H1 (cell line): ENCODE data around the gene NMUR1. TPM values are rescaled to one million over a fixed set of nuclear protein-coding genes. Genes with fewer than 3 reads are reported as not detected.

Experiments
- CTCF ChIA-PET: fragments of 300-600 bp; sonication (Branson Sonifier 250); formaldehyde crosslinking; loops from one replicate; lab custom pipeline; 2021; ENCODE audit not compliant: partially characterized antibody; lab: Charles Lee
- POLR2A ChIA-PET: fragments of 300-600 bp; sonication (Branson Sonifier 250); formaldehyde crosslinking; loops from one replicate; lab custom pipeline; 2021; ENCODE audit warnings: inconsistent platforms; ENCODE audit not compliant: partially characterized antibody; lab: Charles Lee
- DNase-seq, 2 experiments: peaks; one replicate each; pipeline versions ENCODE4 v3.0.0 to v3.0.0-alpha.2; 2010 to 2022; ENCODE audit warnings: low spot score in 2 of 2, low read depth in 1 of 2, mixed read lengths in 1 of 2
- FAIRE-seq: peaks from 2 replicates; lab custom pipeline; 2011; peaks lifted over from hg19 to GRCh38; lab: Jason Lieb, UNC
- H2AFZ ChIP-seq: 2 replicates; pipeline ENCODE4 v1.8.1; 2012; ENCODE audit warnings: low read length, inconsistent platforms
- H2AK5ac ChIP-seq: 2 replicates; pipeline ENCODE4 v1.6.1; 2013; ENCODE audit warnings: low read depth, low read length
- H2BK120ac ChIP-seq: replicated peaks from 2 replicates; pipeline ENCODE3; 2013; ENCODE audit warnings: low read depth, low read length, inconsistent platforms
- H2BK12ac ChIP-seq: 2 replicates; pipeline ENCODE4 v1.6.1; 2013; ENCODE audit warnings: low read depth, low read length
- H2BK15ac ChIP-seq: 2 replicates; pipeline ENCODE4 v1.6.1; 2013; ENCODE audit warnings: low read length
- H2BK20ac ChIP-seq: 2 replicates; pipeline ENCODE4 v1.6.1; 2013; ENCODE audit warnings: low read length
- H2BK5ac ChIP-seq: 2 replicates; pipeline ENCODE4 v1.6.1; 2013; ENCODE audit warnings: low read depth, low read length
- H3K14ac ChIP-seq: 2 replicates; pipeline ENCODE4 v1.6.1; 2013; ENCODE audit warnings: inconsistent platforms; ENCODE audit not compliant: insufficient read length
- H3K18ac ChIP-seq: 2 replicates; pipeline ENCODE4 v1.6.1; 2013; ENCODE audit warnings: low read length; ENCODE audit errors: extremely low read depth
- H3K23ac ChIP-seq: 2 replicates; pipeline ENCODE4 v1.6.1; 2013; ENCODE audit warnings: inconsistent platforms; ENCODE audit not compliant: insufficient read length
- H3K23me2 ChIP-seq: 2 replicates; pipeline ENCODE4 v1.6.1; 2013; ENCODE audit warnings: low read depth, low read length
- H3K27ac ChIP-seq: 2 replicates; pipeline ENCODE4 v1.6.1; 2011; ENCODE audit warnings: low read depth, low read length, inconsistent platforms
- H3K27me3 ChIP-seq, 4 experiments: replicated peaks in 1 of 4; 1 replicate in 1 of 4; 2 replicates in 3 of 4; pipeline versions ENCODE4 v1.6.1 to v1.8.1; 2011 to 2013; ENCODE audit warnings: low read length in 3 of 4, mild to moderate bottlenecking in 3 of 4, inconsistent platforms in 2 of 4, mixed read lengths in 2 of 4, moderate library complexity in 1 of 4; ENCODE audit not compliant: control insufficient read depth in 3 of 4, insufficient read depth in 3 of 4; ENCODE audit errors: extremely low read depth in 1 of 4
- H3K36me3 ChIP-seq, 4 experiments: 2 replicates each; pipeline versions ENCODE4 v1.6.1 to v1.8.1; 2011 to 2013; ENCODE audit warnings: mild to moderate bottlenecking in 4 of 4, low read length in 3 of 4, moderate library complexity in 2 of 4, control low read depth in 1 of 4, inconsistent platforms in 1 of 4; ENCODE audit not compliant: insufficient read depth in 4 of 4, control insufficient read depth in 2 of 4
- H3K4ac ChIP-seq: replicated peaks from 2 replicates; pipeline ENCODE3; 2013; ENCODE audit warnings: low read length, low read depth, mixed read lengths, inconsistent platforms; ENCODE audit not compliant: insufficient read length
- H3K4me1 ChIP-seq, 4 experiments: replicated peaks in 1 of 4; 1 replicate in 1 of 4; 2 replicates in 3 of 4; pipeline versions ENCODE4 v1.6.1 to v1.8.1; 2011 to 2013; ENCODE audit warnings: low read length in 3 of 4, inconsistent platforms in 2 of 4, mixed read lengths in 1 of 4; ENCODE audit not compliant: insufficient read depth in 4 of 4, control insufficient read depth in 3 of 4
- H3K4me2 ChIP-seq, 2 experiments: 2 replicates each; pipeline versions ENCODE4 v1.6.1 to v1.8.1; 2011 to 2013; ENCODE audit warnings: low read depth in 2 of 2, low read length in 2 of 2, control low read depth in 1 of 2, inconsistent platforms in 1 of 2, mild to moderate bottlenecking in 1 of 2; ENCODE audit not compliant: insufficient read depth in 1 of 2
- H3K4me3 ChIP-seq, 4 experiments: fragments of 200-600, 300-600 bp in 1 of 4; sonication (generic), shearing (Covaris generic), sonication (Bioruptor Twin) in 1 of 4; 2 replicates each; pipeline versions ENCODE4 v1.5.1 to v1.8.1; 2011 to 2016; ENCODE audit warnings: low read length in 4 of 4, low read depth in 3 of 4, control low read depth in 2 of 4, inconsistent platforms in 2 of 4, mild to moderate bottlenecking in 2 of 4, mixed read lengths in 1 of 4, moderate library complexity in 1 of 4; ENCODE audit not compliant: insufficient read depth in 2 of 4; ENCODE audit errors: extremely low read depth in 1 of 4
- H3K56ac ChIP-seq: replicated peaks from 2 replicates; pipeline ENCODE3; 2013; ENCODE audit warnings: low read depth, mild to moderate bottlenecking, mixed read lengths, low read length, inconsistent platforms; ENCODE audit not compliant: insufficient read length
- H3K79me1 ChIP-seq: 2 replicates; pipeline ENCODE4 v1.6.1; 2013; ENCODE audit warnings: low read depth, low read length, control low read depth
- H3K79me2 ChIP-seq, 2 experiments: 2 replicates each; pipeline versions ENCODE4 v1.6.1 to v1.8.1; 2012 to 2013; ENCODE audit warnings: low read length in 2 of 2, mild to moderate bottlenecking in 2 of 2, inconsistent platforms in 1 of 2; ENCODE audit not compliant: insufficient read depth in 2 of 2, control insufficient read depth in 1 of 2
- H3K9ac ChIP-seq, 4 experiments: replicated peaks in 1 of 4; 1 replicate in 1 of 4; 2 replicates in 3 of 4; pipeline versions ENCODE4 v1.6.1 to v1.8.1; 2011 to 2013; ENCODE audit warnings: low read depth in 3 of 4, low read length in 3 of 4, control low read depth in 2 of 4, mild to moderate bottlenecking in 2 of 4, moderate library complexity in 2 of 4, inconsistent platforms in 1 of 4; ENCODE audit errors: extremely low read depth in 1 of 4
- H3K9me3 ChIP-seq, 2 experiments: 2 replicates each; pipeline versions ENCODE4 v1.6.1 to v1.8.1; 2012 to 2013; ENCODE audit warnings: mild to moderate bottlenecking in 2 of 2, moderate library complexity in 2 of 2, control low read depth in 1 of 2, inconsistent platforms in 1 of 2, low read depth in 1 of 2, low read length in 1 of 2, mixed read lengths in 1 of 2; ENCODE audit not compliant: insufficient read depth in 2 of 2
- H4K20me1 ChIP-seq, 2 experiments: replicated peaks in 1 of 2; 2 replicates each; pipeline versions ENCODE3 to v1.8.1; 2011 to 2013; ENCODE audit warnings: inconsistent platforms in 2 of 2, low read length in 2 of 2, mild to moderate bottlenecking in 1 of 2; ENCODE audit not compliant: insufficient read depth in 2 of 2, control insufficient read depth in 1 of 2
- H4K5ac ChIP-seq: 2 replicates; pipeline ENCODE4 v1.6.1; 2013; ENCODE audit warnings: low read length, low read depth, mixed read lengths, inconsistent platforms; ENCODE audit not compliant: insufficient read length
- H4K8ac ChIP-seq: 2 replicates; pipeline ENCODE4 v1.8.0; 2013; ENCODE audit warnings: mild to moderate bottlenecking, moderate library complexity, low read length, inconsistent platforms; ENCODE audit not compliant: insufficient read depth; ENCODE audit errors: extremely low read depth
- H4K91ac ChIP-seq: replicated peaks from 2 replicates; pipeline ENCODE3; 2013; ENCODE audit warnings: low read length, mixed read lengths, inconsistent platforms; ENCODE audit not compliant: insufficient read length
- ASH2L ChIP-seq: fragments of 200-600, 300-600 bp; sonication (generic); IDR thresholded peaks from one replicate; pipeline ENCODE4 v1.7.1; 2017; ENCODE audit warnings: low read length
- CHD2 ChIP-seq: IDR thresholded peaks from 2 replicates; pipeline ENCODE4 v1.6.1; 2012; ENCODE audit warnings: low read length, improper control_type of control experiment
- CTBP2 ChIP-seq: IDR thresholded peaks from 2 replicates; pipeline ENCODE4 v1.7.0; 2011; ENCODE audit warnings: borderline replicate concordance, mild to moderate bottlenecking, moderate library complexity, mixed read lengths, low read length; ENCODE audit not compliant: insufficient read depth, insufficient read length
- KDM5A ChIP-seq: fragments of 200-600 bp; IDR thresholded peaks from 2 replicates; pipeline ENCODE4 v1.7.1; 2012; ENCODE audit warnings: mild to moderate bottlenecking, low read length, inconsistent platforms, mixed read lengths
- PHF8 ChIP-seq: fragments of 200-600 bp; sonication (generic); conservative IDR thresholded peaks from 2 replicates; pipeline ENCODE4 v1.7.1; 2012; ENCODE audit warnings: low read depth, mild to moderate bottlenecking, inconsistent platforms, low read length, moderate library complexity
- RNF2 ChIP-seq: fragments of 200-900, 300-1000 bp; sonication (generic); IDR thresholded peaks from 2 replicates; pipeline ENCODE4 v1.7.1; 2016; ENCODE audit warnings: borderline replicate concordance, low read depth, mild to moderate bottlenecking, antibody characterized with exemption, low read length; ENCODE audit not compliant: poor library complexity, severe bottlenecking; ENCODE audit errors: missing control alignments
- SIN3A ChIP-seq, 2 experiments: IDR thresholded peaks in 1 of 2; conservative IDR thresholded peaks in 1 of 2; 2 replicates each; pipeline ENCODE4 v1.6.1; 2011 to 2012; ENCODE audit warnings: low read length in 2 of 2, improper control_type of control experiment in 1 of 2, low read depth in 1 of 2, mild to moderate bottlenecking in 1 of 2
- SIX5 ChIP-seq: IDR thresholded peaks from 2 replicates; pipeline ENCODE4 v1.6.1; 2011; ENCODE audit warnings: mild to moderate bottlenecking, low read depth, low read length
- SP1 ChIP-seq: IDR thresholded peaks from 2 replicates; pipeline ENCODE4 v1.6.1; 2011; ENCODE audit warnings: low read depth, low read length
- TCF12 ChIP-seq: IDR thresholded peaks from 2 replicates; pipeline ENCODE4 v1.6.1; 2011; ENCODE audit warnings: low read depth, mild to moderate bottlenecking, low read length
- TEAD4 ChIP-seq: IDR thresholded peaks from 2 replicates; pipeline ENCODE4 v1.6.1; 2012; ENCODE audit warnings: low read depth, low read length, inconsistent platforms, mixed read lengths
- WGBS, 2 experiments: shearing (Covaris generic) in 1 of 2; methylation state at CpG; one replicate each; pipeline versions ENCODE4 v1.1.6 to v1.1.7; 2013 to 2015; ENCODE audit warnings: low lambda C conversion rate in 2 of 2, mixed read lengths in 2 of 2, inconsistent platforms in 1 of 2, low coverage in 1 of 2, missing lambda C conversion rate in 1 of 2; ENCODE audit not compliant: insufficient replicate concordance in 2 of 2, insufficient coverage in 1 of 2, insufficient read length in 1 of 2; ENCODE audit errors: extremely low coverage in 1 of 2, missing lambda C conversion rate in 1 of 2; 5-methylcytosine and 5-hydroxymethylcytosine counted together
- polyA plus RNA-seq, 7 experiments: library from polyadenylated mRNA; depleted of rRNA in 3 of 7; stranded (reverse) in 5 of 7; unstranded in 2 of 7; fragments of >200 nt in 5 of 7; fragments of 200-250 nt in 2 of 7; gene quantifications; 1 replicate in 5 of 7; 2 replicates in 1 of 7; 4 replicates in 1 of 7; pipeline versions ENCODE4 v1.2.1 to v1.2.3, GENCODE V29; 2011 to 2013; ENCODE audit warnings: missing spikeins in 2 of 7, mixed read lengths in 2 of 7
- total RNA-seq: library from RNA; stranded (reverse); fragmentation: NEBNext Ultra II Directional; extraction: Animal tissue kit (Norgen Biotek cat#: 25700); gene quantifications from 2 replicates; pipeline ENCODE4 v1.2.1, GENCODE V29; 2021

The NMUR1 gene
- total and polyA plus RNA-seq, 2 of the 8 experiments (the other 6 are each of a cell fraction or from before 2014, with no cell fraction given), result 0.56 to 1.5 TPM

DNA sequence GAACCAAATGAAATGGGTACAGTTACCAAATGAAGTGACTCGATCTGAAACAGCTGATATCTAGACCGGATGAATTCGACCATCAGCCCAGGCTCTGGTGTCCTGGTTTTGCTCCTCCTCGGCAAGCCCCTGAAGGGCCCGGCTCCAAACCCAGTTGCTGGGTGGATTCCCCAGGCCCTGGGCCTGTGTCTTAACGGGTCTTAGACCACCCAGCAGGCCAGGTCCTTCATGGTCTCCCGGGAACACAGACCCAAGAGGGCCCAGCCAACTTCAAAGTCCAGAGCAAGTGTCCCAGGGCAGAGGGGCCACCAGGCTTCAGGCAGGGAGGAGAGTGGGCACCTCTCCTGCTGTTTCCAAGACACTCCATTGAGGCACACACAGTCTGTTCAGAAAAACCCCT, 26.7 kb upstream of the NMUR1 start:
- H3K4me1 ChIP-seq, result no peaks in the 10 kb centered on the region; a peak in 1 of 7 replicates
- CTCF ChIA-PET, result interaction anchor here (1.1 to 7.2 kb wide), 12 partner anchors 10 to 138 kb away, joined by 3 to 49 read pairs (median 6); partner anchors contain the start of gene NMUR1
- no peak for FAIRE-seq

More for the DNA sequence above, 26.7 kb upstream of the NMUR1 start:
- H3K23ac ChIP-seq, result no peak overlapping the region
- no peak overlapping the region for H3K18ac ChIP-seq
- H3K27ac ChIP-seq, result no peak overlapping the region
- H3K36me3 ChIP-seq, result no peaks in the 10 kb centered on the region
- no peak overlapping the region for H3K9ac ChIP-seq
- no peak overlapping the region for H3K56ac ChIP-seq
- H2BK120ac ChIP-seq, result no peak overlapping the region
- H2BK15ac ChIP-seq, result no peak overlapping the region
- no peaks in the 10 kb centered on the region for H4K20me1 ChIP-seq
- H3K9me3 ChIP-seq, result peaks cover 0 to 11% of the 10 kb centered on the region in 2 experiments; a peak in 2 of 4 replicates
- H4K91ac ChIP-seq, result no peak overlapping the region
- no peak overlapping the region for H2AFZ ChIP-seq
- POLR2A ChIA-PET, result interaction anchor here (1.3 kb wide), 1 partner anchor 92 kb away, joined by 3 read pairs; the partner anchor contains the start of gene NCL
- no peak overlapping the region for H3K14ac ChIP-seq
- H2AK5ac ChIP-seq, result no peak overlapping the region
- TF ChIP-seq PHF8 (no peak), CHD2 (no peak), SIX5 (no peak), CTBP2 (no peak), SP1 (no peak), KDM5A (no peak), SIN3A (conservative IDR thresholded peaks at IDR 0.05 in 1 of 2, IDR thresholded peaks at IDR 0.05 in 1 of 2; ENCODE audit: low read depth in 1 of 2, low read length in 2 of 2) (no peak), ASH2L (no peak), TEAD4 (no peak), TCF12 (no peak), RNF2 (no peak)
- H2BK12ac ChIP-seq, result no peak overlapping the region
- no peak overlapping the region for H2BK5ac ChIP-seq
- H3K4me3 ChIP-seq, result no peak overlapping the region
- no peak for DNase-seq
- H3K4ac ChIP-seq, result no peak overlapping the region
- H3K23me2 ChIP-seq, result no peaks in the 10 kb centered on the region
- no peak overlapping the region for H4K5ac ChIP-seq
- 95% methylated on average over 7 of the region's 7 CpGs; no CpG with 5 or more reads in 1 of the 2 experiments for WGBS, 2 experiments
- no peaks in the 10 kb centered on the region for H3K79me2 ChIP-seq
- H3K4me2 ChIP-seq, result no peak overlapping the region
- H3K27me3 ChIP-seq, result no peaks in the 10 kb centered on the region; a peak in 1 of 7 replicates
- no peak overlapping the region for H4K8ac ChIP-seq
- no peak overlapping the region for H2BK20ac ChIP-seq
- H3K79me1 ChIP-seq, result no peaks in the 10 kb centered on the region
